GM12801 (cell line): ENCODE data around the gene DUSP11.

Experiments used
- CTCF ChIP-seq: IDR thresholded peaks from one replicate; pipeline ENCODE4 v1.5.1; 2011; ENCODE audit warnings: control low read depth; ENCODE audit not compliant: insufficient read length; ENCODE audit errors: extremely low read depth

DUSP11 gene

GRCh38 chr2:73766349-73766748 lies 13.6 kb downstream of the DUSP11 start:
- TF ChIP-seq CTCF, result no peak

- TF ChIP-seq CTCF, result no peak
Measured at GRCh38 chr2:73764945-73765344, 15.0 kb downstream of the DUSP11 start.

- TF ChIP-seq CTCF, result no peak
Measured at GRCh38 chr2:73762571-73762970, 17.3 kb downstream of the DUSP11 start.

GRCh38 chr2:73759904-73760303 lies 20.0 kb downstream of the DUSP11 start:
- no peak for TF ChIP-seq CTCF

- no peak for TF ChIP-seq CTCF
Measured at GRCh38 chr2:73759285-73759764, 20.6 kb downstream of the DUSP11 start.

GRCh38 chr2:73749314-73749713 lies 30.6 kb downstream of the DUSP11 start:
- no peak for TF ChIP-seq CTCF

- TF ChIP-seq CTCF, result no peak
Measured at GRCh38 chr2:73746877-73747208, 33.1 kb downstream of the DUSP11 start.
